Measurements from ENCODE around the gene CNNM1.

GRCh38 chr10:99433378-99434020 lies 104.3 kb downstream of the CNNM1 start:
- TF ChIP-seq CTCF (IDR thresholded peaks at IDR 0.05; ENCODE audit: insufficient read depth, low read depth, low read length) (no peak), EZH2 (IDR thresholded peaks at IDR 0.05; ENCODE audit: insufficient read depth, low read length) (no peak)

Data from astrocyte (in vitro differentiated cells and primary cell).